BJ (cell line): Measurements from ENCODE around the gene TMEM132C. TPM values are rescaled to one million over a fixed set of nuclear protein-coding genes. Genes with fewer than 3 reads are reported as not detected.

Experiments
- CTCF ChIA-PET: fragments of 350-600 bp; formaldehyde crosslinking; extraction: SDS; loops from one replicate; lab custom pipeline; 2021; ENCODE audit warnings: antibody characterized with exemption, inconsistent platforms; lab: Yijun Ruan, JAX
- POLR2A ChIA-PET: fragments of 300-600 bp; sonication (Branson Sonifier 250); formaldehyde crosslinking; extraction: SDS; loops from one replicate; lab custom pipeline; 2021; ENCODE audit warnings: antibody characterized with exemption; lab: Charles Lee
- DNase-seq: peaks from one replicate; pipeline ENCODE4 v3.0.0-alpha.2; 2011; ENCODE audit warnings: low read depth
- H3K27me3 ChIP-seq: 2 replicates; pipeline ENCODE4 v1.6.0; 2011; ENCODE audit warnings: low read length; ENCODE audit not compliant: control insufficient read depth, insufficient read depth
- H3K36me3 ChIP-seq: 2 replicates; pipeline ENCODE4 v1.5.1; 2011; ENCODE audit warnings: low read length; ENCODE audit not compliant: control insufficient read depth, insufficient read depth
- H3K4me3 ChIP-seq: 2 replicates; pipeline ENCODE4 v1.5.1; 2011; ENCODE audit warnings: low read depth, mild to moderate bottlenecking, control low read depth, low read length
- polyA plus RNA-seq: library from polyadenylated mRNA; depleted of rRNA; stranded (reverse); fragments of >200 nt; gene quantifications from 2 replicates; pipeline ENCODE4 v1.2.3, GENCODE V29; 2011
- TF ChIP-seq, protein P1 (sequence below): IDR thresholded peaks from 2 replicates; pipeline ENCODE4 v1.5.1; 2011; ENCODE audit warnings: low read depth, mild to moderate bottlenecking, control low read depth, inconsistent platforms, low read length, moderate library complexity; ENCODE audit not compliant: insufficient read depth

Gene TMEM132C
- polyA plus RNA-seq, 1 experiment = not detected

DNA sequence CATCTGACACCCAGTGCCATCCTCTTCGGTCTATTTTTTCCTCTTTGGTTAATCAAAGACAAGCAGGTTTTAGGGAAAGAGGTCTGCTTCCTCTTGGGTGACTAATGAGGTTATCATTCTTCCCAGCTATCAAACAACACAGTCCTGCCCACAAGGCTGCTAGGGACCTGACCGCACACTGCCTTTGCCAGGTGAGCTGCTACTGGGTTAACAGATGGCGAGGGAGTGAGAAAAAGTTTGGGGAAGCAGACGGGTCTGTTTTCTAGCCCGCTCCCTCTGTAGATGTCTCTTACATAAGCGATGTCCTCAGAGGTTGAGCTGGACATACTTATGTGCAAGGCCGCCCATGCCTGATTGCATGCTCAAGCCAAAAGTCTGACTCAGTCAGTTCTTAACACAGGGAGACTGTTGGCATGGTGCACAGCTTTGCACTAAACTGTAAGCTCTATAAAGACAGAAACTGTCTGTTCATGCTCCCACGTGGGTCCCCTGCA is 462.7 kb downstream of the TMEM132C start:
- POLR2A ChIA-PET = no interaction called here
- H3K36me3 ChIP-seq = no peaks in the 10 kb centered on the region
- TF ChIP-seq, protein P1, sequence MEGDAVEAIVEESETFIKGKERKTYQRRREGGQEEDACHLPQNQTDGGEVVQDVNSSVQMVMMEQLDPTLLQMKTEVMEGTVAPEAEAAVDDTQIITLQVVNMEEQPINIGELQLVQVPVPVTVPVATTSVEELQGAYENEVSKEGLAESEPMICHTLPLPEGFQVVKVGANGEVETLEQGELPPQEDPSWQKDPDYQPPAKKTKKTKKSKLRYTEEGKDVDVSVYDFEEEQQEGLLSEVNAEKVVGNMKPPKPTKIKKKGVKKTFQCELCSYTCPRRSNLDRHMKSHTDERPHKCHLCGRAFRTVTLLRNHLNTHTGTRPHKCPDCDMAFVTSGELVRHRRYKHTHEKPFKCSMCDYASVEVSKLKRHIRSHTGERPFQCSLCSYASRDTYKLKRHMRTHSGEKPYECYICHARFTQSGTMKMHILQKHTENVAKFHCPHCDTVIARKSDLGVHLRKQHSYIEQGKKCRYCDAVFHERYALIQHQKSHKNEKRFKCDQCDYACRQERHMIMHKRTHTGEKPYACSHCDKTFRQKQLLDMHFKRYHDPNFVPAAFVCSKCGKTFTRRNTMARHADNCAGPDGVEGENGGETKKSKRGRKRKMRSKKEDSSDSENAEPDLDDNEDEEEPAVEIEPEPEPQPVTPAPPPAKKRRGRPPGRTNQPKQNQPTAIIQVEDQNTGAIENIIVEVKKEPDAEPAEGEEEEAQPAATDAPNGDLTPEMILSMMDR = no peak
- no peak for DNase-seq
- no peaks in the 10 kb centered on the region for H3K27me3 ChIP-seq
- CTCF ChIA-PET = interaction anchor here (1.4 kb wide), 1 partner anchor 53 kb away, joined by 3 read pairs; no protein-coding TSS in a partner anchor
- H3K4me3 ChIP-seq = no peak overlapping the region

DNA sequence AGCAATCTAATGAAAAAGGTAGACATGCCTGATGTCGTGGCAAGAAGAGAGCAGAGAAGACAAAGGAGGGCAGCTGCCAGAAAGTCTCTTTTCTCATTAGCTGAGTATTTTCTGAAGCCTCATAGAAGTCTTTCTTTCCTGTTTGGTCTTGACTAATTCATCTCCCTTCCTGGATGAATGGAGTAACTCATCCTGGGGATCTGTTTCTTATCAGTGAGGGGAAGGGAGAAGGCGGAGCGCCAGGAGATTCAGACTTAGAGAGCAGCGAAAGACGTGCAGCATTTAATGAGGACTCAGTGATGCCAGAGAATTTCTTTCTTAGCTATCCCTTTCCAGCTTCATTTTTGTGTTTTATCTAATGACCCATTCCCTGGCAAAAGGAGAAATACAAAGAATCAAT is 467.4 kb downstream of the TMEM132C start:
- CTCF ChIA-PET = no interaction called here
- Histone ChIP-seq H3K4me3 (no peak overlapping the region), H3K27me3 (no peaks in the 10 kb centered on the region), H3K36me3 (no peaks in the 10 kb centered on the region)
- POLR2A ChIA-PET = no interaction called here
- no peak for DNase-seq
- TF ChIP-seq, protein P1 = no peak

DNA sequence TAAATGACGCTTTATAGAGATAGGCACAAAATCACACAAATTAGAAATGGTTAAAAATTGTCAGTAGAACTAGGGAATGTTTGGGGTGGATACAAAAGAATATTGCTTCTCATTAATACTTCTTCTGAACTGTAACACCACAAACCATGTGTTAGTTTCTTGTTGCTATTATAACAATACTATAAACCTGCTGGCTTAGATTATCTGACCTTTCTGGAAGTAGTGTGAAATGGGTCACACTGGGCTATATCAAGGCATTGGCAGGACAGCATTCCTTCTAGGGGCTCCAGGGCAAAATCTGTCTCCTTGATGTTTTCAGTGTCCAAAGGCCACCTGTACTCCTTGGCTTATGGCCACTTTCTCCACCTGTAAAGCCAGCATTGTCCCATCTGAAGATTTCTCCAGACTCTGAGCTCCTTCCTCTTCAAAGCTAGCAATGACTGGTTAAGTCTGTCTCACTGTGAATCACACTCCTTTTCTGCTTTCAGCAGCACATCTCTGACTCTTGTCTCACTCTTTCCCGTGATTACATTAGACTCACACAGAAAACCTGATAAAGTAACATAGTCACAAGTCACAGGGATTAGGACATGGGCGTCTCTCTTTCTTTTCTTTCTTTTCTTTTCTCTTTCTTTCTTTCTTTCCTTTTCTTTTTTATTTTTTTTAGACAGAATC is 470.5 kb downstream of the TMEM132C start:
- no peaks in the 10 kb centered on the region for H3K36me3 ChIP-seq
- no peak for DNase-seq
- TF ChIP-seq, protein P1 = no peak
- CTCF ChIA-PET = no interaction called here
- H3K27me3 ChIP-seq = no peaks in the 10 kb centered on the region
- no peak overlapping the region for H3K4me3 ChIP-seq
- POLR2A ChIA-PET = no interaction called here

DNA sequence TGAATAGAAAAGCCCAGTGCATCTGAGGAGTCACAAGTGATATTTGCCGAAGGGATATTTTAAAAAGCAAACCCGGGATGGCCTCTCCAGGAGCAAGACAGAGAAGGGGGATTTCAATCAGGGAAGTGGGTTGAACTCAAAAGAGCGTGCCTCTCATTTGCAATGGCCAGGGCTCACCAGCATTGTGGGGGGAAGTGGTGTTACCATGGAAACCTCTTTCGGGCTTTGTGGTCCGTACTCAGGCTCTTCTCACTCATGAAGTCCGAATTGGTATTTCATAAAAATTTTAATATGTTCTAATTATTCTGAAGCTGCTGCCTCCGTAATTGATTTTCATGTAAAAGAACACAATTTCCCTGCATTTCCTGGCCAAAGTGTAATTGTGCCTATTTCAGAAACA is 476.9 kb downstream of the TMEM132C start:
- DNase-seq = no peak
- TF ChIP-seq, protein P1 = no peak
- H3K27me3 ChIP-seq = no peaks in the 10 kb centered on the region
- H3K4me3 ChIP-seq = no peak overlapping the region
- no peaks in the 10 kb centered on the region for H3K36me3 ChIP-seq
- CTCF ChIA-PET = no interaction called here
- POLR2A ChIA-PET = no interaction called here

- TF ChIP-seq, protein P1 = no peak
These were observed 479.1 kb downstream of the TMEM132C start for GRCh38 chr12:128745772-128746689.

More at GRCh38 chr12:128745772-128746689, 479.1 kb downstream of the TMEM132C start:
- no peak for DNase-seq
- ChIA-PET POLR2A (no interaction called here), CTCF (no interaction called here)
- no peaks in the 10 kb centered on the region for H3K27me3 ChIP-seq
- H3K36me3 ChIP-seq = no peaks in the 10 kb centered on the region
- H3K4me3 ChIP-seq = no peak overlapping the region
